ENCODE measurements around the gene GADD45A. TPM values are rescaled to one million over a fixed set of nuclear protein-coding genes. Genes with fewer than 3 reads are reported as not detected.

Gene GADD45A
- total and polyA plus RNA-seq, 9 of the 15 experiments (the other 6 are each of a cell fraction or from before 2014, with no cell fraction given): 21.3 to 156 (median 62.1) TPM

GRCh38 chr1:67705735-67706453, 20.9 kb downstream of the GADD45A start:
- H3K4me3 ChIP-seq: no peak overlapping the region

More at GRCh38 chr1:67705735-67706453, 20.9 kb downstream of the GADD45A start:
- no peak for DNase-seq (ENCODE audit: extremely low read depth in 1 of 4, low spot score in 3 of 4)
- Histone ChIP-seq H3K4me2 (ENCODE audit: insufficient read depth, low read length) (peak overlapping the region; percentile 53), H3K4me1 (replicated peaks in 1 of 2; ENCODE audit: control insufficient read depth in 2 of 2, insufficient read depth in 2 of 2, low read length in 2 of 2) (peaks cover 23 to 44% of the 10 kb centered on the region in 2 experiments), H3K27ac (ENCODE audit: extremely low read depth, low read depth, low read length) (no peak overlapping the region), H2AFZ (ENCODE audit: low read depth, low read length) (peak overlapping the region; percentile 79), H3K9me1 (ENCODE audit: control insufficient read depth, insufficient read depth, low read length) (no peaks in the 10 kb centered on the region), H3K9me3 (replicated peaks; ENCODE audit: control insufficient read depth, insufficient read depth, low read depth, low read length) (no peaks in the 10 kb centered on the region), H3K79me2 (ENCODE audit: control insufficient read depth, insufficient read depth, low read length) (no peaks in the 10 kb centered on the region), H3K9ac (ENCODE audit: insufficient read depth in 1 of 2, low read depth in 2 of 2, low read length in 2 of 2) (peak overlapping the region; percentile 7 to 71; a peak in 2 of 4 replicates), H3K36me3 (ENCODE audit: control insufficient read depth, insufficient read depth, low read length) (no peaks in the 10 kb centered on the region), H4K20me1 (replicated peaks; ENCODE audit: control insufficient read depth, insufficient read depth, low read length) (no peaks in the 10 kb centered on the region), H3K27me3 (ENCODE audit: control insufficient read depth in 2 of 2, insufficient read depth in 2 of 2, low read length in 2 of 2) (no peaks in the 10 kb centered on the region)
- BruUV-seq (replicated peaks): no TSS peak
- ChIA-PET CTCF (ENCODE audit: low intra/inter-chr PET ratio) (no interaction called here), POLR2A (interaction anchor here (0.7 to 1.9 kb wide), 6 partner anchors 11 to 21 kb away, joined by 3 to 8 read pairs (median 5); partner anchors contain the start of gene GADD45A)
- in situ Hi-C loops (cut with MboI) (no loop called here), intact Hi-C loops (cut with micrococcal nuclease) (no loop called here)
- ATAC-seq: peak; percentile 53
- TF ChIP-seq MAFG (tag; conservative IDR thresholded peaks at IDR 0.05) (peak; percentile 63), NFIC (IDR thresholded peaks at IDR 0.05) (peak; percentile 87), ZNF316 (IDR thresholded peaks at IDR 0.05) (peak; percentile 68), C11orf30 (IDR thresholded peaks at IDR 0.05; ENCODE audit: low read depth) (peak; percentile 70), NFXL1 (CRISPR knock-in tag; IDR thresholded peaks at IDR 0.05) (no peak), RUNX1 (IDR thresholded peaks at IDR 0.05; ENCODE audit: low read depth) (no peak), NFE2 (IDR thresholded peaks at IDR 0.05; ENCODE audit: low read depth) (peak; percentile 71), CEBPZ (IDR thresholded peaks at IDR 0.05; ENCODE audit: borderline replicate concordance, low read depth, low read length) (no peak), CBX5 (IDR thresholded peaks at IDR 0.05; ENCODE audit: borderline replicate concordance, low read depth) (no peak)
- FAIRE-seq: peak; percentile 19
- 15% methylated on average over 10 of the region's 10 CpGs for WGBS (ENCODE audit: insufficient coverage, low coverage, missing lambda C conversion rate)
